GM23338 (cell line): ENCODE measurements around the gene CDH19. TPM values are rescaled to one million over a fixed set of nuclear protein-coding genes. Genes with fewer than 3 reads are reported as not detected.

Source experiments
- ATAC-seq: fragments of 200-7000 bp; cut with Tn5 transposase; 3 replicates; pipeline ENCODE4 v1.9.1; 2020
- DNase-seq: peaks from one replicate; pipeline ENCODE4 v3.0.0-alpha.2; 2015; ENCODE audit warnings: low spot score
- H2AFZ ChIP-seq: fragments of 200-600 bp; sonication (generic); 2 replicates; pipeline ENCODE4 v1.8.0; 2016; ENCODE audit warnings: antibody characterized with exemption, mild to moderate bottlenecking, moderate library complexity
- H3F3A ChIP-seq: fragments of 200-600 bp; sonication (generic); replicated peaks from 2 replicates; pipeline ENCODE4 v1.8.0; 2017; ENCODE audit warnings: antibody characterized with exemption, mixed run types, low read depth
- H3K27ac ChIP-seq: fragments of 200-600 bp; sonication (generic); 2 replicates; pipeline ENCODE4 v1.6.1; 2016; ENCODE audit warnings: low read depth
- H3K27me3 ChIP-seq: fragments of 200-600 bp; sonication (generic); 2 replicates; pipeline ENCODE4 v1.8.0; 2016; ENCODE audit warnings: mild to moderate bottlenecking, mixed run types, moderate library complexity; ENCODE audit not compliant: insufficient read depth
- H3K36me3 ChIP-seq: fragments of 200-600 bp; sonication (generic); 2 replicates; pipeline ENCODE4 v1.8.0; 2016; ENCODE audit warnings: mild to moderate bottlenecking; ENCODE audit not compliant: insufficient read depth
- H3K4me1 ChIP-seq: fragments of 200-600 bp; sonication (generic); 2 replicates; pipeline ENCODE4 v1.8.0; 2016; ENCODE audit warnings: mild to moderate bottlenecking, moderate library complexity; ENCODE audit not compliant: insufficient read depth
- H3K4me2 ChIP-seq: fragments of 200-600 bp; sonication (generic); 2 replicates; pipeline ENCODE4 v1.7.1; 2017; ENCODE audit warnings: mixed run types
- H3K4me3 ChIP-seq: fragments of 200-600 bp; sonication (generic); 2 replicates; pipeline ENCODE4 v1.6.1; 2016; ENCODE audit warnings: mixed run types
- H3K79me2 ChIP-seq: fragments of 200-600 bp; sonication (generic); replicated peaks from 2 replicates; pipeline ENCODE4 v1.8.0; 2017; ENCODE audit warnings: mild to moderate bottlenecking; ENCODE audit not compliant: insufficient read depth
- H3K9me2 ChIP-seq: fragments of 200-600 bp; sonication (generic); 2 replicates; pipeline ENCODE4 v1.8.0; 2017; ENCODE audit not compliant: insufficient read depth
- H4K20me1 ChIP-seq: fragments of 200-600 bp; sonication (generic); replicated peaks from 2 replicates; pipeline ENCODE4 v1.8.0; 2017; ENCODE audit warnings: mild to moderate bottlenecking; ENCODE audit not compliant: insufficient read depth
- H3K27ac Mint-ChIP-seq: 2 replicates; pipeline ENCODE4 v1.8.0; 2020; ENCODE audit warnings: inconsistent platforms, mild to moderate bottlenecking, moderate library complexity, mixed read lengths
- H3K27me3 Mint-ChIP-seq: 3 replicates; pipeline ENCODE4 v1.8.0; 2022; ENCODE audit warnings: low read depth, mild to moderate bottlenecking, moderate library complexity, mixed read lengths, inconsistent platforms; ENCODE audit not compliant: insufficient read depth, poor library complexity
- H3K36me3 Mint-ChIP-seq: 3 replicates; pipeline ENCODE4 v1.8.0; 2021; ENCODE audit warnings: low read depth, mild to moderate bottlenecking, inconsistent platforms, moderate library complexity, mixed read lengths
- H3K4me1 Mint-ChIP-seq: 3 replicates; pipeline ENCODE4 v1.8.0; 2020; ENCODE audit warnings: mild to moderate bottlenecking, inconsistent platforms, mixed read lengths
- H3K4me3 Mint-ChIP-seq: 3 replicates; pipeline ENCODE4 v1.8.0; 2021; ENCODE audit warnings: moderate library complexity, mild to moderate bottlenecking, inconsistent platforms, mixed read lengths
- H3K9me3 Mint-ChIP-seq: 3 replicates; pipeline ENCODE4 v1.8.0; 2020; ENCODE audit warnings: moderate library complexity, mild to moderate bottlenecking, inconsistent platforms, mixed read lengths
- CREB1 ChIP-seq: fragments of 250-450 bp; sonication (Bioruptor Pico); IDR thresholded peaks from 2 replicates; pipeline ENCODE4 v1.5.0; 2020; ENCODE audit warnings: low read depth, mild to moderate bottlenecking, moderate library complexity
- CTCF ChIP-seq, 2 experiments: fragments of 200-600 bp in 1 of 2; sonication (generic) in 1 of 2; conservative IDR thresholded peaks; 2 replicates each; pipeline versions ENCODE4 v1.5.1 to v1.6.1; 2016 to 2017; ENCODE audit warnings: antibody characterized with exemption in 2 of 2, low read depth in 2 of 2, mild to moderate bottlenecking in 2 of 2, moderate library complexity in 1 of 2
- ETS1 ChIP-seq: IDR thresholded peaks from 2 replicates; pipeline ENCODE4 v1.6.1; 2016; ENCODE audit warnings: antibody characterized with exemption
- EZH2 ChIP-seq: fragments of 200-600 bp; sonication (generic); IDR thresholded peaks from one replicate; pipeline ENCODE4 v1.8.0; 2017; ENCODE audit warnings: antibody characterized with exemption, mild to moderate bottlenecking, low read depth; ENCODE audit not compliant: unreplicated experiment
- EZH2phosphoT487 ChIP-seq: fragments of 200-600 bp; sonication (generic); IDR thresholded peaks from one replicate; pipeline ENCODE4 v1.8.1; 2018; ENCODE audit warnings: antibody characterized with exemption; ENCODE audit not compliant: unreplicated experiment
- JUNB ChIP-seq: IDR thresholded peaks from one replicate; pipeline ENCODE4 v1.6.1; 2016; ENCODE audit warnings: antibody characterized with exemption; ENCODE audit not compliant: unreplicated experiment
- NANOG ChIP-seq: IDR thresholded peaks from 2 replicates; pipeline ENCODE4 v1.6.1; 2016; ENCODE audit warnings: antibody characterized with exemption, borderline replicate concordance
- POLR2AphosphoS5 ChIP-seq: IDR thresholded peaks from 2 replicates; pipeline ENCODE4 v1.6.1; 2016; ENCODE audit warnings: antibody characterized with exemption, low read depth
- REST ChIP-seq: IDR thresholded peaks from one replicate; pipeline ENCODE4 v1.6.1; 2018; ENCODE audit warnings: antibody characterized with exemption; ENCODE audit not compliant: unreplicated experiment
- STAT1 ChIP-seq: IDR thresholded peaks from one replicate; pipeline ENCODE4 v1.6.1; 2016; ENCODE audit warnings: antibody characterized with exemption; ENCODE audit not compliant: unreplicated experiment
- ZNF114 ChIP-seq: fragments of 250-450 bp; sonication (Bioruptor Pico); IDR thresholded peaks from 2 replicates; pipeline ENCODE4 v1.5.0; 2020; ENCODE audit warnings: mild to moderate bottlenecking, moderate library complexity
- ZNF331 ChIP-seq: fragments of 250-450 bp; sonication (Bioruptor Pico); IDR thresholded peaks from 2 replicates; pipeline ENCODE4 v1.5.0; 2020; ENCODE audit warnings: low read depth, mild to moderate bottlenecking, moderate library complexity
- ZNF462 ChIP-seq: fragments of 250-450 bp; sonication (Bioruptor Pico); IDR thresholded peaks from 2 replicates; pipeline ENCODE4 v1.5.0; 2020; ENCODE audit warnings: mild to moderate bottlenecking, moderate library complexity
- polyA plus RNA-seq: library from polyadenylated mRNA; unstranded; fragments of >200 nt; fragmentation: Nextera tagmentation; extraction: Ambion mirVana; gene quantifications from 2 replicates; pipeline ENCODE4 v1.2.1, GENCODE V29; 2016
- total RNA-seq: library from RNA; depleted of rRNA; stranded (reverse); fragments of >200 nt; shearing (Covaris generic); gene quantifications from 2 replicates; pipeline ENCODE4 v1.2.3, GENCODE V29; 2014

The CDH19 gene
- total and polyA plus RNA-seq, 2 experiments from 2014 or later, result 0.03 TPM

- Histone ChIP-seq H3K36me3 (no peaks in the 10 kb centered on the region), H3K4me1 (no peaks in the 10 kb centered on the region), H3K27ac (no peak overlapping the region), H3K27me3 (no peaks in the 10 kb centered on the region), H3K4me3 (no peak overlapping the region), H3K79me2 (no peaks in the 10 kb centered on the region), H4K20me1 (no peaks in the 10 kb centered on the region), H3K9me2 (no peaks in the 10 kb centered on the region), H3K4me2 (no peak overlapping the region), H3F3A (no peaks in the 10 kb centered on the region), H2AFZ (no peak overlapping the region)
- DNase-seq, result no peak
- Mint-ChIP-seq H3K27ac (no peak overlapping the region), H3K4me1 (no peaks in the 10 kb centered on the region), H3K9me3 (no peaks in the 10 kb centered on the region), H3K27me3 (no peaks in the 10 kb centered on the region), H3K36me3 (no peaks in the 10 kb centered on the region), H3K4me3 (no peak overlapping the region)
- ATAC-seq, result no peak
- TF ChIP-seq ZNF462 (CRISPR knock-in tag) (no peak), NANOG (no peak), REST (no peak), ETS1 (no peak), CREB1 (CRISPR knock-in tag) (no peak), ZNF331 (CRISPR knock-in tag) (no peak), EZH2 (no peak), CTCF (conservative IDR thresholded peaks at IDR 0.05; ENCODE audit: low read depth in 2 of 2) (no peak), EZH2phosphoT487 (no peak), POLR2AphosphoS5 (no peak), JUNB (no peak), ZNF114 (CRISPR knock-in tag) (no peak), STAT1 (no peak)
Observed at GRCh38 chr18:66555585-66555984, 48.3 kb downstream of the CDH19 start.
